Measurements from ENCODE around the gene TSN. TPM values are rescaled to one million over a fixed set of nuclear protein-coding genes. Genes with fewer than 3 reads are reported as not detected.

TSN gene
- 60.4 to 63.4 TPM (median 63.1 TPM) in 3 replicates for total RNA-seq

GRCh38 chr2:121755237-121756111, at the start of gene TSN:
TSN (plus strand) TSS chr2:121755651; CDS start chr2:121755780, 129 bp downstream.
- Mint-ChIP-seq H3K27me3 (ENCODE audit: low read depth) (no peaks in the 10 kb centered on the region), H3K36me3 (no peaks in the 10 kb centered on the region), H3K4me3 (peak within 1 kb of the TSS; percentile 93)

DNA sequence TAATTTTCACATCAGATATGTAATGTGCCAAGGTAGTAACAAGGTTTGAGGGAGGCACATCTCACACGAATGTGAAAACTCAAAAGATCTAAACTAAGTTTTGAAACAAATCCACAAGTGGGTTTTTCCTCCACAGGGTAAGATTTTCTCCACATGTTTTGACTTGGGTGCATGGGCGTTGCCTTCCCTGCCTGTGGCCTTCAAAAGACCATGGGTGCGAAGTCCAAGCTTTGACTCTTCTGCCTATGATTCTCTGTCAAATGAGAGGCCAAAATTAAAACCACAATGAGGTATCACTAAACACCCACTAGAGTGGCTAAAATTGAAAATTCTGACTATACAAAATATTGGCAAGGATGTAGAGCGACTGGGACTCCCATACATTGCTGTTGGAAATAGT, 49.5 kb upstream of the TSN start:
- Mint-ChIP-seq H3K4me1 (peaks cover 3% of the 10 kb centered on the region), H3K36me3 (no peaks in the 10 kb centered on the region), H3K4me3 (no peak overlapping the region), H3K9me3 (no peaks in the 10 kb centered on the region), H3K27ac (no peak overlapping the region), H3K27me3 (ENCODE audit: low read depth) (no peaks in the 10 kb centered on the region)
- DNase-seq (ENCODE audit: low spot score in 2 of 2, unreplicated experiment in 2 of 2): no peak
- TF ChIP-seq, protein P1, sequence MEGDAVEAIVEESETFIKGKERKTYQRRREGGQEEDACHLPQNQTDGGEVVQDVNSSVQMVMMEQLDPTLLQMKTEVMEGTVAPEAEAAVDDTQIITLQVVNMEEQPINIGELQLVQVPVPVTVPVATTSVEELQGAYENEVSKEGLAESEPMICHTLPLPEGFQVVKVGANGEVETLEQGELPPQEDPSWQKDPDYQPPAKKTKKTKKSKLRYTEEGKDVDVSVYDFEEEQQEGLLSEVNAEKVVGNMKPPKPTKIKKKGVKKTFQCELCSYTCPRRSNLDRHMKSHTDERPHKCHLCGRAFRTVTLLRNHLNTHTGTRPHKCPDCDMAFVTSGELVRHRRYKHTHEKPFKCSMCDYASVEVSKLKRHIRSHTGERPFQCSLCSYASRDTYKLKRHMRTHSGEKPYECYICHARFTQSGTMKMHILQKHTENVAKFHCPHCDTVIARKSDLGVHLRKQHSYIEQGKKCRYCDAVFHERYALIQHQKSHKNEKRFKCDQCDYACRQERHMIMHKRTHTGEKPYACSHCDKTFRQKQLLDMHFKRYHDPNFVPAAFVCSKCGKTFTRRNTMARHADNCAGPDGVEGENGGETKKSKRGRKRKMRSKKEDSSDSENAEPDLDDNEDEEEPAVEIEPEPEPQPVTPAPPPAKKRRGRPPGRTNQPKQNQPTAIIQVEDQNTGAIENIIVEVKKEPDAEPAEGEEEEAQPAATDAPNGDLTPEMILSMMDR (IDR thresholded peaks at IDR 0.05; ENCODE audit: unreplicated experiment): no peak

More at GRCh38 chr2:121755237-121756111, at the start of gene TSN:
- TF ChIP-seq, protein P1 (IDR thresholded peaks at IDR 0.05; ENCODE audit: unreplicated experiment): no peak
- peaks cover 20% of the 10 kb centered on the region for H3K4me1 Mint-ChIP-seq
- H3K9me3 Mint-ChIP-seq: no peaks in the 10 kb centered on the region
- DNase-seq (ENCODE audit: low spot score in 2 of 2, unreplicated experiment in 2 of 2): peak; percentile 95 to 96
- peak within 1 kb of the TSS; percentile 90 for H3K27ac Mint-ChIP-seq

DNA sequence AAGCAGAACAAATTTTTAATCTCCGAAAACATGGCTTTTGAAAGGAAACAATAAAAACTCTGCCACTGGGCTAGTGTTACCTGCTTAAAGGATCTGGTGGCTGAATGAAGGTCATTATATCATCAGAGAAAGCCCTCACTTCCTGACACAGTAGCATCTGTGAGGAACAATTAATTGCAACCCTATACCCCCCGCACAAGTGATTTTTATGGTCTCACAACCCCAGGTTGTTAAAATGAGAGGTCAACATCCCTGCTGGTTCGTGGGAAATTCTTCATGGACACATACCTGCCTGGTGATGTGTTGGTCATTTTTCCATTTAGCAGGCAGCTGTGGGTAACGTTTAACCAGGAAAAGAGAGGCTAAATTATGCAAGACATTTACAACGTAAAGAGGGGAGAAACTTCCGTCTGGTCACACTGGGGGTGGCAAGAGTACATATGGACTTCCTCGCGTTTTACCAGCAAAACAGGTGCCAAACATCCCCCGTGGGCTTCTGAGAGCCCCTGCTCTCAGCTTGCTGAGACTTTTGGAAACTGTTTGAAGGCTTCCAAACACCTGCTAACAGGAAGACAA, 48.0 kb upstream of the TSN start:
- no peak for DNase-seq (ENCODE audit: low spot score in 2 of 2, unreplicated experiment in 2 of 2)
- Mint-ChIP-seq H3K9me3 (no peaks in the 10 kb centered on the region), H3K4me1 (peaks cover 3% of the 10 kb centered on the region), H3K4me3 (no peak overlapping the region), H3K36me3 (no peaks in the 10 kb centered on the region), H3K27ac (no peak overlapping the region), H3K27me3 (ENCODE audit: low read depth) (no peaks in the 10 kb centered on the region)
- TF ChIP-seq, protein P1 (IDR thresholded peaks at IDR 0.05; ENCODE audit: unreplicated experiment): no peak

GRCh38 chr2:121707920-121708361, 47.5 kb upstream of the TSN start:
- Mint-ChIP-seq H3K36me3 (no peaks in the 10 kb centered on the region), H3K4me1 (peaks cover 3% of the 10 kb centered on the region), H3K9me3 (no peaks in the 10 kb centered on the region), H3K27ac (no peak overlapping the region), H3K27me3 (ENCODE audit: low read depth) (no peaks in the 10 kb centered on the region), H3K4me3 (no peak overlapping the region)
- no peak for DNase-seq (ENCODE audit: low spot score in 2 of 2, unreplicated experiment in 2 of 2)
- TF ChIP-seq, protein P1 (IDR thresholded peaks at IDR 0.05; ENCODE audit: unreplicated experiment): no peak

DNA sequence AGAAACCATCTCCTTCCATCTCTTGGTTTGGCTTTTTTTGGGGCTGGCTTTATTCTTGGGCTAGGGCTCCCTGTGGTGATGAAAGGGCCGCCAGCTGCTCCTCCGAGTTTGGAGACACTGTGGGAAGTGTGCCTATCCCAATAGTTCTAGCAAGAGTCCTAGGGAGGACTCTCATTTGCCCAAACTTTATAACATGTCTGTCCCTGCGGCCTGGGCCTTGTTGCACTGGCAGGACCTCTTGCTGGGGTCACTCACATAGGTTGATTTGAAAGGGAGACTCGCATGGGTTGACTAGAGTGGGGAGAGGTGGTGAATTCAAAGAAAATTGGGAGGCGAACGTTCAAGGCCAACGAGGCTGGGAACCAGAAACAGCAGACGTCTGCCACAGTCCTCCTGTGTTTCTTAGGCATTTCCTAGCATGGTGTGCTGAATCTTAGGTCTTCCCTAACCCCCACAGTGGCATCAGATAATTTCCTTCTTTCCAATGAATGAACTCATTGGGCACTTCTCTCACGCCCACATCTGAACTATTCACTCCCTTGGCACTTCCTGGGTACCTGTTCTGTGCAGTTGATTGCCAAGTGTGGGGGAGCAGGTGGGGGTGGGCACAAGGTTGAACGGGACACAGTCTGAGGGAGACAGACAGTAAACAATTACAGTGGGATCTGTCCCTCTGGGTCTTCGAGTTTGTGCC, 45.5 kb upstream of the TSN start:
- TF ChIP-seq, protein P1 (IDR thresholded peaks at IDR 0.05; ENCODE audit: unreplicated experiment): no peak
- H3K4me1 Mint-ChIP-seq: peaks cover 3% of the 10 kb centered on the region
- no peak for DNase-seq (ENCODE audit: low spot score in 2 of 2, unreplicated experiment in 2 of 2)
- H3K27me3 Mint-ChIP-seq (ENCODE audit: low read depth): peaks cover 3% of the 10 kb centered on the region
- H3K27ac Mint-ChIP-seq: no peak overlapping the region
- no peaks in the 10 kb centered on the region for H3K9me3 Mint-ChIP-seq
- no peaks in the 10 kb centered on the region for H3K36me3 Mint-ChIP-seq
- no peak overlapping the region for H3K4me3 Mint-ChIP-seq
